ENCODE data around the gene TMUB1. TPM values are rescaled to one million over a fixed set of nuclear protein-coding genes. Genes with fewer than 3 reads are reported as not detected.
A peak's percentile ranks its signal among the peaks of the same experiment; 100 is the strongest.
"Not testable (repeated sequence)": the region's sequence is repeated elsewhere in the genome, so short reads cannot be mapped to it uniquely, and the experiment has no call there.

The TMUB1 gene
- total and polyA plus RNA-seq, 2 experiments from 2014 or later: 45.0 to 83.1 TPM

DNA sequence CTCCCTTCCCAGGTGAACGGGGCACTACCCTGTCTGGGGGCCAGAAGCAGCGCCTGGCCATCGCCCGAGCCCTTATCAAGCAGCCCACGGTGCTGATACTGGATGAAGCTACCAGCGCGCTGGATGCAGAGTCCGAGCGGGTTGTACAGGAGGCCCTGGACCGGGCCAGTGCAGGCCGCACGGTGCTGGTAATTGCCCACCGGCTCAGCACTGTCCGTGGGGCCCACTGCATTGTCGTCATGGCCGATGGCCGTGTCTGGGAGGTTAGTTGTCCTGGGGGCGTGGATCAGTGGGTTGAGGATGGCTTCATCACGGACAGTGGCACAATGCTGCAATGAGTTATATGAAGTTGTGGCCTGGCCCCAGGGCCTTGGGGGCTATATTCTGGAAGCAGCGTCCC is 39.3 kb downstream of the TMUB1 start:
- no peaks in the 10 kb centered on the region for H3K36me3 ChIP-seq (replicated peaks; ENCODE audit: insufficient read depth, low read depth)
- 94% methylated on average over 20 of the region's 20 CpGs for WGBS (ENCODE audit: low lambda C conversion rate, missing lambda C conversion rate)

DNA sequence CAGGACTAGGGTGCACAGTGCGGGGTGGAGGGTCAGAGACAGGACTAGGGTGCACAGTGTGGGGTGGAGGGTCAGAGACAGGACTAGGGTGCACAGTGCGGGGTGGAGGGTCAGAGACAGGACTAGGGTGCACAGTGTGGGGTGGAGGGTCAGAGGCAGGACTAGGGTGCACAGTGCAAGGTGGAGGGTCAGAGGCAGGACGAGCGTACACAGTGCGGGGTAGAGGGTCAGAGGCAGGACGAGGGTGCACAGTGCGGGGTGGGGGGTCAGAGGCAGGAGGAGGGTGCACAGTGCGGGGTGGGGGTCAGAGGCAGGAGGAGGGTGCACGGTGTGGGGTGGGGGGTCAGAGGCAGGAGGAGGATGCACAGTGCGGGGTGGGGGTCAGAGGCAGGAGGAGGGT is 39.8 kb downstream of the TMUB1 start:
- H3K9me3 ChIP-seq (ENCODE audit: low read depth); H3K9me2 ChIP-seq (replicated peaks; ENCODE audit: insufficient read depth); H3K4me3 ChIP-seq; H4K20me1 ChIP-seq (ENCODE audit: insufficient read depth, poor library complexity, severe bottlenecking); H3K36me3 ChIP-seq (replicated peaks; ENCODE audit: insufficient read depth, low read depth); H3K4me2 ChIP-seq; DNase-seq (ENCODE audit: low spot score); H3K27ac ChIP-seq; H3K27me3 ChIP-seq; H2AFZ ChIP-seq; H3K79me2 ChIP-seq: not testable (repeated sequence)
- H3K4me1 ChIP-seq (ENCODE audit: insufficient read depth): peaks cover 23% of the 10 kb centered on the region
- WGBS (ENCODE audit: low lambda C conversion rate, missing lambda C conversion rate): 100% methylated on average over 4 of the region's 10 CpGs

More for the DNA sequence above, 39.3 kb downstream of the TMUB1 start:
- no peaks in the 10 kb centered on the region for H4K20me1 ChIP-seq (ENCODE audit: insufficient read depth, poor library complexity, severe bottlenecking)
- H3K4me3 ChIP-seq: no peak overlapping the region
- H3K27ac ChIP-seq: no peak overlapping the region
- H3K4me1 ChIP-seq (ENCODE audit: insufficient read depth): peaks cover 18% of the 10 kb centered on the region
- no peaks in the 10 kb centered on the region for H3K9me2 ChIP-seq (replicated peaks; ENCODE audit: insufficient read depth)
- H3K9me3 ChIP-seq (ENCODE audit: low read depth): no peaks in the 10 kb centered on the region
- H3K4me2 ChIP-seq: no peak overlapping the region
- TF ChIP-seq EZH2 (IDR thresholded peaks at IDR 0.05; ENCODE audit: borderline replicate concordance): no peak
- TF ChIP-seq, protein P1, sequence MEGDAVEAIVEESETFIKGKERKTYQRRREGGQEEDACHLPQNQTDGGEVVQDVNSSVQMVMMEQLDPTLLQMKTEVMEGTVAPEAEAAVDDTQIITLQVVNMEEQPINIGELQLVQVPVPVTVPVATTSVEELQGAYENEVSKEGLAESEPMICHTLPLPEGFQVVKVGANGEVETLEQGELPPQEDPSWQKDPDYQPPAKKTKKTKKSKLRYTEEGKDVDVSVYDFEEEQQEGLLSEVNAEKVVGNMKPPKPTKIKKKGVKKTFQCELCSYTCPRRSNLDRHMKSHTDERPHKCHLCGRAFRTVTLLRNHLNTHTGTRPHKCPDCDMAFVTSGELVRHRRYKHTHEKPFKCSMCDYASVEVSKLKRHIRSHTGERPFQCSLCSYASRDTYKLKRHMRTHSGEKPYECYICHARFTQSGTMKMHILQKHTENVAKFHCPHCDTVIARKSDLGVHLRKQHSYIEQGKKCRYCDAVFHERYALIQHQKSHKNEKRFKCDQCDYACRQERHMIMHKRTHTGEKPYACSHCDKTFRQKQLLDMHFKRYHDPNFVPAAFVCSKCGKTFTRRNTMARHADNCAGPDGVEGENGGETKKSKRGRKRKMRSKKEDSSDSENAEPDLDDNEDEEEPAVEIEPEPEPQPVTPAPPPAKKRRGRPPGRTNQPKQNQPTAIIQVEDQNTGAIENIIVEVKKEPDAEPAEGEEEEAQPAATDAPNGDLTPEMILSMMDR (IDR thresholded peaks at IDR 0.05; ENCODE audit: poor library complexity): no peak
- TF ChIP-seq EZH2phosphoT487 (IDR thresholded peaks at IDR 0.05; ENCODE audit: low read depth, severe bottlenecking, unreplicated experiment): no peak
- no peak for DNase-seq (ENCODE audit: low spot score)
- no peak overlapping the region for H2AFZ ChIP-seq
- H3K27me3 ChIP-seq: no peaks in the 10 kb centered on the region
- no peaks in the 10 kb centered on the region for H3K79me2 ChIP-seq

DNA sequence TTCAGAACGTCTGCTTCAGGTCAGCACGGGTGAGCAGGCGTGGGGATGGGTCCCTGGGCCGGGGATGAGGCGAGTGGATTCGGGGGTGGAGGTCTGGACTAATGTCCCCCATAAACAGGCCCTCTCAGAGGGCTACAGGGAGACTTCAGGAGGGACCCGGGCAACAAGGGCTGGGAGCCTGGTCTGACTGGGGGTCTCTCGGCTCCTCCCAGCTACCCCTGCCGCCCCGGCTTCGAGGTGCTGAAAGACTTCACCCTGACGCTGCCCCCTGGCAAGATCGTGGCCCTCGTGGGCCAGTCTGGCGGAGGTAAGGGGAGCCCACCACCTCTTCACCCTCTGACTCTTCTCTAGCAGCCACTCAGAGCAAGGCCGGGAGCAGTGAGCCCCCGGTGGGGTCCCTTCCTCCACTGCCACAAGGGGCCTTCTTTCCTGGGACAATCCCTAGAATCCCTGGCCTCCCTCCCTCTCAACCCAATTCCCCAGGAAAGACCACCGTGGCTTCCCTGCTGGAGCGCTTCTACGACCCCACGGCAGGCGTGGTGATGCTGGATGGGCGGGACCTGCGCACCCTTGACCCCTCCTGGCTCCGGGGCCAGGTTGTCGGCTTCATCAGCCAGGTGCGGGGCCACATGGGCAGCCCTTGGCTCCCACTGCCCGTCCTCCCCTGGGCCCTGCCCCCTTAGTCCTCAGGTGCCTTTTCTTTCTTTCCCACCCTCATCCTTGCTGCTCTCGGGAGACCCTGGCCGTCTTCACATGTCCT is 42.5 kb downstream of the TMUB1 start:
- H3K27me3 ChIP-seq: no peaks in the 10 kb centered on the region
- no peak for TF ChIP-seq EZH2 (IDR thresholded peaks at IDR 0.05; ENCODE audit: borderline replicate concordance)
- no peak for TF ChIP-seq EZH2phosphoT487 (IDR thresholded peaks at IDR 0.05; ENCODE audit: low read depth, severe bottlenecking, unreplicated experiment)
- TF ChIP-seq, protein P1 (IDR thresholded peaks at IDR 0.05; ENCODE audit: poor library complexity): no peak
- H3K4me2 ChIP-seq: no peak overlapping the region
- no peak for DNase-seq (ENCODE audit: low spot score)
- no peaks in the 10 kb centered on the region for H3K79me2 ChIP-seq
- peaks cover 16% of the 10 kb centered on the region for H3K4me1 ChIP-seq (ENCODE audit: insufficient read depth)
- H3K27ac ChIP-seq: no peak overlapping the region
- no peaks in the 10 kb centered on the region for H3K9me3 ChIP-seq (ENCODE audit: low read depth)
- H4K20me1 ChIP-seq (ENCODE audit: insufficient read depth, poor library complexity, severe bottlenecking): no peaks in the 10 kb centered on the region
- no peak overlapping the region for H2AFZ ChIP-seq
- no peaks in the 10 kb centered on the region for H3K36me3 ChIP-seq (replicated peaks; ENCODE audit: insufficient read depth, low read depth)
- 95% methylated on average over 24 of the region's 30 CpGs for WGBS (ENCODE audit: low lambda C conversion rate, missing lambda C conversion rate)
- no peaks in the 10 kb centered on the region for H3K9me2 ChIP-seq (replicated peaks; ENCODE audit: insufficient read depth)
- no peak overlapping the region for H3K4me3 ChIP-seq

DNA sequence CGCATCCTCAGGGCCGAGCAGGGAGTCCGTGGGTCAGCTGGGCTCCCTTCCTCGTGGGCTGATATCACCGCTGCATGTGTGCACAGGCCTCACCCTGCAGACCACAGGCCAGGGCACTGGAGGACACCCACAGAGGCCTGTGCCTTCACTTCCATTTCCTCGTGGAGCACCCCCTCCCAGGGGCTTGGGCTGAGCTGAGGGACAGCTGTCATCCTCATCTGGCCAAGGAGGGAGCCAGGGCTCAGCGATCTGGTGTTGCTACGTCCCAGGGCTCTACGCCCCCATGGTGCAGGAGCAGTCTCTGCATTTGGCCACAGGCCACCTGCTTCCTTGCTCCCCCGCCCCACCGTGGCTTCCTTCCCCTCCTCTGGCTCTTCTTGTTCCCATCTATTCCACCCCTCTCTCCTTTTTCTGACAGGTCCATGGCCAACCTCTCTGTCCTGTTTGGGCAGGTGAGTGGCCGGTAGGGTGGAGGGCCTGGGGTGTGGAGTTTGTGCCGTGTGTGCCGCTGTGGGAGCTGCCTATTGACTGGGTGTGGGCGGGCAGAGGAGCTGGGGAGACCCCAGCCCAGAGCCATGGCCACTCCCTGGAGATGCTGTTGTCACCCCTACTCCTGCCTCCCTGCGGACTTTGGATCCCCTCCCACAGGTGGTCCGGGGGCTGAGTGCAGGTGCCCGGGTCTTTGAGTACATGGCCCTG is 43.3 kb downstream of the TMUB1 start:
- 76% methylated on average over 18 of the region's 18 CpGs for WGBS (ENCODE audit: low lambda C conversion rate, missing lambda C conversion rate)

More for the DNA sequence above, 43.3 kb downstream of the TMUB1 start:
- H2AFZ ChIP-seq: no peak overlapping the region
- TF ChIP-seq EZH2 (IDR thresholded peaks at IDR 0.05; ENCODE audit: borderline replicate concordance) (no peak), EZH2phosphoT487 (IDR thresholded peaks at IDR 0.05; ENCODE audit: low read depth, severe bottlenecking, unreplicated experiment) (no peak)
- TF ChIP-seq, protein P1 (IDR thresholded peaks at IDR 0.05; ENCODE audit: poor library complexity): no peak
- no peak for DNase-seq (ENCODE audit: low spot score)
- H3K79me2 ChIP-seq: no peaks in the 10 kb centered on the region
- no peak overlapping the region for H3K4me3 ChIP-seq
- H3K9me2 ChIP-seq (replicated peaks; ENCODE audit: insufficient read depth): no peaks in the 10 kb centered on the region
- peak overlapping the region; percentile 56 for H3K27ac ChIP-seq
- no peaks in the 10 kb centered on the region for H4K20me1 ChIP-seq (ENCODE audit: insufficient read depth, poor library complexity, severe bottlenecking)
- no peaks in the 10 kb centered on the region for H3K27me3 ChIP-seq
- H3K9me3 ChIP-seq (ENCODE audit: low read depth): no peaks in the 10 kb centered on the region
- H3K36me3 ChIP-seq (replicated peaks; ENCODE audit: insufficient read depth, low read depth): no peaks in the 10 kb centered on the region
- peak overlapping the region; percentile 30 for H3K4me2 ChIP-seq
- H3K4me1 ChIP-seq (ENCODE audit: insufficient read depth): peaks cover 16% of the 10 kb centered on the region

All from hepatocyte (in vitro differentiated cells).